GM19324 (cell line): ENCODE measurements around the gene TRAF5.
A peak's percentile ranks its signal among the peaks of the same experiment; 100 is the strongest.
"Not testable (repeated sequence)": the region's sequence is repeated elsewhere in the genome, so short reads cannot be mapped to it uniquely, and the experiment has no call there.

Experiments
- ATAC-seq: cut with Tn5 transposase; IDR thresholded peaks from one replicate; pipeline ENCODE4 v1.9.1; 2021; ENCODE audit warnings: mild to moderate bottlenecking, moderate library complexity; ENCODE audit not compliant: unreplicated experiment, low FRiP score

TRAF5 gene, protein sequence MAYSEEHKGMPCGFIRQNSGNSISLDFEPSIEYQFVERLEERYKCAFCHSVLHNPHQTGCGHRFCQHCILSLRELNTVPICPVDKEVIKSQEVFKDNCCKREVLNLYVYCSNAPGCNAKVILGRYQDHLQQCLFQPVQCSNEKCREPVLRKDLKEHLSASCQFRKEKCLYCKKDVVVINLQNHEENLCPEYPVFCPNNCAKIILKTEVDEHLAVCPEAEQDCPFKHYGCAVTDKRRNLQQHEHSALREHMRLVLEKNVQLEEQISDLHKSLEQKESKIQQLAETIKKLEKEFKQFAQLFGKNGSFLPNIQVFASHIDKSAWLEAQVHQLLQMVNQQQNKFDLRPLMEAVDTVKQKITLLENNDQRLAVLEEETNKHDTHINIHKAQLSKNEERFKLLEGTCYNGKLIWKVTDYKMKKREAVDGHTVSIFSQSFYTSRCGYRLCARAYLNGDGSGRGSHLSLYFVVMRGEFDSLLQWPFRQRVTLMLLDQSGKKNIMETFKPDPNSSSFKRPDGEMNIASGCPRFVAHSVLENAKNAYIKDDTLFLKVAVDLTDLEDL

DNA sequence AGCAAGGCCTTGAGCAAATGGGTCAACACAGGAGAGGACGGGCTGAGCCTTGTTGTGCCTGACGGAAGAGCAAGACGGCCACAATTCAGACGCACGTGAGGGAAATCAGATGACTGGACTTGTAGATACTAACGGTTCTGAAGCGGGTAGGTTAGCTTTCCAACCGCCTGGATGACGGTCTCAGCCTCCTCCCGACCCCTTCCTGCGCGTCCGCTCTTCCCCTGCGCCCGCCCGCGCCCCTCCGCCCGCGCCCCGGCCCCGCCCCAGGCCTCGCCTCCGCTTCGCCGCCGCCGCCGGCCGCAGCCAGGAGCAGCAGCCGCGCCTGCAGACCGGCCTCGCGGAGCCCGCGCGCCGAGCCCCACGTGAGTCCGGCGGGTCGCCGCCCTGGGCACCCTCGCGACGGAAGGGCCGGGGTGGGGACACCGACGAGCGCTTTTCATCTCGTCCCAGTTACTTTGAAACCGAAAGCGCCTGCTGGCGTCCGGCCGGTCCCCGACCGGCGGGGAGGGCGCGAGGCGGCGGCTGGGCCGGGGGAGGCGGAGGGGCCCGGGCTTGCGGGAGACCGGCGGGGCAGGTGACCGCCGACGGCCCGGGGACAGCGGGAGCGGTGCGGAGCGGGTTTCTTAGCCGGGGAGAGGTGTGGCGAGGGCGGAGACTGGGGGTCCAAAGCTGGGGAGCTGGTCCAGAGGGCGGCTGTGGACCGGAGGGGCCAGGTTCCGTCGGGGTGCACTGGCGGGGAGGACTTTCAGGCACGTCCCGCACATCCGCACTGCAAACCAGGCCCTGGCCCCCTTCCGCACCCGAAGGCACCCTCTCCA is at the start of gene TRAF5:
Gene TRAF5, plus strand, starts transcription at position 306 of the 818 bp plus-strand sequence. CDS start 26,407 bp downstream, outside the sequence.
- ATAC-seq, result peak; percentile 45

- ATAC-seq, result no peak
Measured at GRCh38 chr1:211279340-211279739, 47.3 kb upstream of the TRAF5 start.

GRCh38 chr1:211280910-211281309 is 45.7 kb upstream of the TRAF5 start:
- ATAC-seq, result no peak

GRCh38 chr1:211281320-211282022 is 45.2 kb upstream of the TRAF5 start:
- no peak for ATAC-seq

DNA sequence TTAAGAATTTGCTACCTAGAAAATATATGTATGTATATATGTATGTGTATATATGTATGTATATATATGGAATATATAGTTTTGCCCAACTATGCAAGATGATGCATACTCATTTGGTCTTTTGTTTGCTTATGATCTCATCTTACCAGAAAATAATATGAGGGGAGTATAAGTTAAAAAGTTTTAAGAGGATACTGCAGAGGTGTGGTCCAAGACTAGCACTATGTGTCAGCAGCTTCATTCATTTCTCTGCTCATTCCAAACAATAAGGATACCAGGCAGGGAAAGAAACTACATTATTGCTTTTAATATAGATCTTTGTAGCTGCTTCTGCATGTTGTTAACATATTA is 44.6 kb upstream of the TRAF5 start:
- no peak for ATAC-seq

GRCh38 chr1:211285196-211285595 is 41.4 kb upstream of the TRAF5 start:
- ATAC-seq, result no peak

DNA sequence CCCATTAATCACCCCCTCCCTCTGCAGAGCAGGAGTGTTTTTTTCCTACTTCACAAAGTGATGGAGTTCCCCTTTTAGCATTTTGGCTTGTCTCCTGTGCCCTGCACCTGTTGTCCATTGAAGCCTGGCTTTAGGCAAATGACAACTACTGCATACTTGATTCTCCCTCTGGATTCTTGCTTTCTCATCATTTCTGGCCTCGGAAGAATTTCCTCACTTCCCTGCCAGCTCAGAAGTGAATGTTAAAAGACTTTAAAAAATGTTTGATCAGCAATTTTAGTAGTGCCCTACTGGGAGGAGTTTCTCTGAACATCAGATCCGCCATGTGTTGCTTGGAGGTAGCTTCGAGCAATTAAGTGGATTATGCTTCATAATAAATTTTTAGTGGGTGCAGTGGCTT is 39.4 kb upstream of the TRAF5 start:
- ATAC-seq, result no peak

- no peak for ATAC-seq
Measured at GRCh38 chr1:211292411-211292810, 34.2 kb upstream of the TRAF5 start.

- no peak for ATAC-seq
Measured at GRCh38 chr1:211296396-211296795, 30.2 kb upstream of the TRAF5 start.

DNA sequence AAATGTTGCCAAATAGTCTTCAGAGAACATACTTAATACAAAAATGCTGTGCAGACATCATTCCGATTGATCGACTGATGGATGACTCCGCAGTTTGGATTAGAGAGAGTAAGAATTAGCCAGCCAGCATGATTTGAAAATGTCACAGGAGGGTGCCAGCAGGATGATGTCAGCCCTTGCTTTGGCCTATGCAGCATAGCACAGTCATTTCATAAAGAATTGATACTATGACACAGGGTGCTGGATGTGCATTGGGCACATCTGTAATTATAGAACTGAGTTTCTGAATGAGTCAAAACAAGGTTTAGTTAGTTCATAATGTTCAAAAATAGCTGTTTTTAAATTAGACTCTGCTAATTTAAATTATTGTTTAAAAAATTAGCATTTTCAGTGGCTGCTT is 21.6 kb upstream of the TRAF5 start:
- ATAC-seq, result peak; percentile 63

DNA sequence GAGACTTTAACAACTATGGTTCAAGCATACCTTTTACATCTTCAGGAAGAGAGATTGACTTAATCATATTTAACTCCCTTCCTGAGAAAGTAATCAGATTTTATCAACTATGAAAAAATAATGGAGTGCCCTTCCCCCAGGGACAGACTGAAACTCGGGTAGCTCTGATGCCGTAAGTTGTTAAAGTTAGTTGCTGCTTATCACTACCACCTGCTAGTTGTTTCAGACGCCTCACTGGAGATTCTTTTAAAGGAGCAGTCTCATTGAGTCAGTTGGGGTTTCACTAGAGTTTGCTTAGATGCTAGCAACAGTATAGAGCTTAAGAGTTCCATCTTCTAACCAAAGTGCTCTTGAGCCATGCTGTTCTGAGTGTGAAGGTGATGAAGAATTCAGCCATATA is 17.0 kb upstream of the TRAF5 start:
- ATAC-seq, result no peak

- ATAC-seq, result no peak
Measured at GRCh38 chr1:211313392-211313791, 13.2 kb upstream of the TRAF5 start.

DNA sequence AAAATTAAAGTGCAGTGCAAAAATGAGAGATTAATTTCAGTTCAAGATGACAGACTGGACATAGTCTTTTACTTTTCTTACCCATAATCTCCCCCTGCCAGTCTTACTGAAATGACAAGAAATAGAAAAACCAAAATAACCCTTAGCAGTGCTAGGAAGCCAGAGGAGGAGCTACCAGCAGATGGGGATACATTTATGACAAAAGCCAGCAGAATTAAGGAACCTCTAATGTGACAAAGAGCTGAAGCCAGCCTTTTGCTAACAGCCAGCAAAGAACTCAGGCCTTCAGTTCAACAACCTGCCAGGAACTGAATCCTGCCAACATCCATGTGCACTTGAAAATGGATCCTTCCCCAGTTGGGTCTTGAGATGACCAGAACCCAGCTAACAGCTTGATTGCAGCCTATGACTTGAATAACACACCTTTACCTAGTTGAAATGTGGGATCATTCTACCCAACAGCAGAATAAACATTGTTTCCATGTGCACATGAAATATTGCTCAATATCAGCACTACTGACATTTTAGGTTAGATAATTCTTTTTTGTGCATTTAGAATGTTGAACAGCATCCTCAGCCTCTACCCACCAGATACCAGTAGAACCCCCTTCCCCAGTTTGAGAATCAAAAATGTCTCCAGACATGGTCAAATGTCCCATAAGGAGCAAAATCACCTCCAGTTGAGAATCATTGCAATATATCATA is 7.9 kb upstream of the TRAF5 start:
- no peak for ATAC-seq

DNA sequence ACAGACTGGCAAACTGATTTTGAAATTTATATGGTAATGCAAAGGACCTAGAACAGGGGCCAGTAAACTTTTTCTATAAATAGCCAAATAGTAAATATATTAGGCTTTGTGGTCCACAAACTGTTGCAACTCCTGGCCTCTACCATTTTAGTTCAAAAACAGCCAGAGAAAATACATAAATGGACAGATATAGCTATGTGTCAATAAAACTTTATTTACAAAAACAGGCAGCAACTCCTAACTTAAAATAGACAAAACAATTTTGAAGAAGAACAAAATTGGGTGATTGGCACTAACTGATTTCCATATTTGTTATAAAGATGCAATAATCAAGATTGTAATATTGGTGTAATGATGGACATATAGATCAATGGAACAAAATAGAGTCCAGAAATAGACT is 6.7 kb upstream of the TRAF5 start:
- no peak for ATAC-seq

DNA sequence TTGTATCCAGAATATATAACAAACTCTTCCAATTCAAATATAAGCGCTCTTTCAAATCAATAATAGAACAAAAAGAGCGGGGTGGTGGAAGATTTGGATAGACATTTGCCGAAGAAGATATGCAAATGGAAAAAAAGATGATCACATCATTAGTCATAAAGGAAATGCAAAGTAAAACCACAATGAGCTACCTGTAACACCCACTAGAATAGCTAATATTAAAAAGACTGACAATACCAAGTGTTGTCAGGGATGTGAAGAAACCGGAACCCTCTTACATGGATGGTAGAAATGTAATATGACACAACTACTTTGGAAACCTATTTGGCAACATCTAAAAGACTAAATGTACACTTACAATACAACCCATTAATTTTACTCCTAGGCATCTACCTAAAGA is 5.7 kb upstream of the TRAF5 start:
- ATAC-seq, result no peak

DNA sequence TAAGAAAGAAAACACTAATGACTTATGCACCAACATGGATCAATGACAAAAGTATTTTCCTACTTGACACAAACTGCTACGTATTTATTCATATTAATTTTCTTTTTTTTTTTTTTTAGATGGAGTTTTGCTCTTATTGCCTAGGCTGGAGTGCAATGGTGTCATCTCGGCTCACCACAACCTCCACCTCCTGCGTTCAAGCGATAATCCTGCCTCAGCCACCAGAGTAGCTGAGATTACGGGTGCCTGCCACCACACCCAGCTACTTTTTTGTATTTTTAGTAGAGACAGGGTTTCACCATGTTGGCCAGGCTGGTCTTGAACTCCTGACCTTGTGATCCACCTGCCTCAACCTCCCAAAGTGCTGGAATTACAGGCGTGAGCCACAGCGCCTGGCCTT is 5.0 kb upstream of the TRAF5 start:
- not testable (repeated sequence) for ATAC-seq

DNA sequence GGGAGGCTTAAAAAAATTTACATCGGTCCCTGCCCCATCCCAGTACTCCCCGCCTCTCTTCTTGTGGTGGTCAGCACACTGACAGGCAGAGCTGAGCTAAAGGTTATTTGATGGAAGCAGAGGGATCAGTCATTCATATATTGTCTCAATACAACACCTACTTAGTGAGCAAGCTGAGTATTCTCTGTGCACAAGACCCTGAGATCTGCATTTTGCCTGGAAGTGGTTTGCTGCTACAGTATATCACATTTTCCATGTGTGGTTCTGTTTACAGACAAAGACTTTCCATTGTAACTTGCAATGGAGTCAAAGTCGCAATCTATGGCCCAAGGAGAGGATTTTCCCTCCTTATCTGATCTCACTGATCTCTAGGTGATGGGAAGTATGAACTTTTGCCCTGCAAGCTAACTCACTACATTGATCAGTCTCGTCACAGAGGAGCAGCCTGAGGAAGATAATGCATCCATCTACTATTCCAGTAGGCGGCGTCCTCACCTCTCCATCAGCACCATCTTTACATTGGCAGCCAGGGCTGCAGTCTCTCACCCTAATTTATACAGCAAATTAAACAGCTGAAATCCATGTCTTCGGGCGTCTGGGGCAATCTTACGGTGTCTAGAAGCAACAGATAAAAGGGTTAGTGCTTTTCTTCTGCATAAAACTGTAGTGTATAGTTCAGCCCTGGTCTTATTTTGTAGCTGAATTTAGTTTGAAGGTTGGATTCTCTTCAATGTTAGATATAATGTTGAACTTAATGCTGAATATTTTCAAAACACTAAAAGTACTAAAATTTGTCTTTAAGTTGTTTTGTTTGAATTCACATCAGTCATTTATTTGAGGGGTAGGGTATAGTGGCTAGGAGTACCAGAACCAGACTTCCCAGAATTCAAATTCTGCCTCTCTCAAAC is 3.2 kb upstream of the TRAF5 start:
- ATAC-seq, result peak; percentile 46

DNA sequence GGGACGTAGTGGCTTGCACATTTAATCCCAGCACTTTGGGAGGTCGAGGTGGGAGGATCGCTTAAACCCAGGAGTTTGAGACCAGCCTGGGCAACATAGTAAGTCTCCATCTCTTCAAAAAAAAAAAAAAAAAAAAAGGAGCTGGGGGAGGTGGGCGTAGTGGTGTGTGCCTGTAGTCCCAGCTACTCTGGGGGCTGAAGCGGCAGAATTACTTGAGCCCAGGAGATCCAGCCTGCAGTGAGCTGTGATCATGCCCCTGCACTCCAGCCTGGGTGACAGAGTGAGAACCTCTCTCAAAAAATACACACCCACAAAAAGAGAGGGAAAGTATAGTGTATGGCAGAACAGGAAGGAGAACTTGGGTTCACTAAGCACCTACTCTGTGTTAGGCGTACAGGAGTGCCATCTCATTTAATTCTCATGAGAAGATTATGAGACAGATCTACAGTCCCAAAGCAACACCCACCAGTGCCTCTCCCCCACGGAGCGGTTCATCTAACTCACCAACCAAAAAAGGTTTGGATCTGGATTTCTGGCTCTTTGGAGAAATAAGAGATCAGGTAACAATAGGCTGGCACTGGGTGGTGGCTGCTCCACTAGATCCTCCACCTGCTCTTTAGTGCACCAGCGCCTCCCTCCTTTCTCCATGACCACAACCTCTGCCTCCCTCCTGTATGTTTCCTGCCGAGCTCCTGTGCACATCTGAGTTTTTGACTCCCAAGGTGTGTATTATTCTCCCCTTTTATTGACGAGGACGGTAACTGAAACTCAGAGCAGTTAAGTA is 1.4 kb upstream of the TRAF5 start:
- ATAC-seq, result no peak

GRCh38 chr1:211326140-211326527 is 499 bp upstream of the TRAF5 start:
- no peak for ATAC-seq
